Adrenal gland (tissue), 12 donors: ENCODE measurements around the gene CSTA. TPM values are rescaled to one million over a fixed set of nuclear protein-coding genes. Genes with fewer than 3 reads are reported as not detected.

ENCODE experiments used
- DNase-seq, 7 donors: peaks; one replicate each; pipeline ENCODE4 v3.0.0-alpha.2; 2019 to 2020
- H3K27ac ChIP-seq, 5 donors: fragments of 200-600 bp; sonication (generic) in 4 of 5; 1 replicate in 3 of 5; 2 replicates in 2 of 5; pipeline versions ENCODE4 v1.5.1 to v1.8.0; 2016 to 2020; ENCODE audit warnings: mild to moderate bottlenecking in 1 of 5
- H3K27me3 ChIP-seq: fragments of 200-600 bp; 2 replicates; pipeline ENCODE4 v1.8.0; 2021
- H3K36me3 ChIP-seq, 2 donors: fragments of 200-600 bp; replicated peaks in 1 of 2; 1 replicate in 1 of 2; 2 replicates in 1 of 2; pipeline versions ENCODE4 v1.5.1 to v1.8.0; 2018 to 2022
- H3K4me1 ChIP-seq, 2 donors: fragments of 200-600 bp; replicated peaks in 1 of 2; 1 replicate in 1 of 2; 2 replicates in 1 of 2; pipeline versions ENCODE4 v1.5.1 to v1.8.0; 2018 to 2021
- H3K4me3 ChIP-seq, 4 donors: fragments of 200-600 bp; sonication (generic) in 3 of 4; one replicate each; pipeline ENCODE4 v1.5.1; 2016 to 2018
- H3K9me3 ChIP-seq, 3 donors: fragments of 200-600 bp; sonication (generic) in 1 of 3; replicated peaks in 1 of 3; 1 replicate in 2 of 3; 2 replicates in 1 of 3; pipeline versions ENCODE4 v1.5.1 to v1.8.0; 2016 to 2021
- POLR2A ChIP-seq, 2 donors: fragments of 450-650 bp; IDR thresholded peaks; one replicate each; pipeline ENCODE4 v1.6.1; 2017; ENCODE audit warnings: antibody characterized with exemption in 2 of 2, mild to moderate bottlenecking in 2 of 2, moderate library complexity in 1 of 2
- WGBS, 4 donors: extraction: QIAGEN DNeasy Blood & Tissue Kit in 2 of 4; methylation state at CpG; one replicate each; pipeline versions ENCODE4 v1.1.5 to v1.1.7; 2013 to 2017; 5-methylcytosine and 5-hydroxymethylcytosine counted together
- intact Hi-C, 2 donors: fragments of 100-400 bp; cut with DNase I; formaldehyde crosslinking; loops; one replicate each; pipeline versions ENCODE4 v1.14.1 to v1.15.0; 2022 to 2023
- polyA plus RNA-seq, 3 donors: library from polyadenylated mRNA; stranded (reverse); fragments of 200-250 nt in 2 of 3; fragments of 350-450 nt in 1 of 3; fragmentation: Illumina TruSeq in 1 of 3; extraction: RNeasy Lipid Tissue Mini Kit (QIAGEN cat#74804) in 1 of 3; gene quantifications; one replicate each; pipeline ENCODE4 v1.2.3, GENCODE V29; 2013 to 2014
- total RNA-seq, 9 donors: library from RNA; depleted of rRNA in 4 of 9; stranded (reverse); fragments of >200 nt in 4 of 9; fragments of 120-200 nt in 1 of 9; fragmentation: NEBNext Ultra II Directional in 1 of 9; extraction: Animal tissue kit (Norgen Biotek cat#: 25700) in 1 of 9; gene quantifications; one replicate each; pipeline versions ENCODE4 v1.1.0 to v1.2.4, GENCODE V29; 2013 to 2023
- TF ChIP-seq, protein P1 (sequence below), 6 experiments: fragments of 450-650 bp in 4 of 6; fragments of 200-600 bp in 2 of 6; sonication (generic) in 1 of 6; IDR thresholded peaks; 1 replicate in 5 of 6; 2 replicates in 1 of 6; pipeline versions ENCODE4 v1.5.1 to v1.8.0; 2016 to 2021; ENCODE audit warnings: antibody characterized with exemption in 6 of 6, mild to moderate bottlenecking in 2 of 6, moderate library complexity in 1 of 6
- donor health status: healthy with polysubstance abuse.
- donor health status: Bipolar disorder and iron deficiency.
- donor health status: DM: yes; HTN: yes; CAD: no.
- donor health status: DM: no; HTN: no; CAD: no.
- donor health status: DM: no; HTN: no; CAD: no.
- donor health status: DM: yes; HTN: yes; CAD: no.

Gene CSTA
- total and polyA plus RNA-seq, 12 donors = 1.1 to 15.7 (median 4.4) TPM; not detected in 1

DNA sequence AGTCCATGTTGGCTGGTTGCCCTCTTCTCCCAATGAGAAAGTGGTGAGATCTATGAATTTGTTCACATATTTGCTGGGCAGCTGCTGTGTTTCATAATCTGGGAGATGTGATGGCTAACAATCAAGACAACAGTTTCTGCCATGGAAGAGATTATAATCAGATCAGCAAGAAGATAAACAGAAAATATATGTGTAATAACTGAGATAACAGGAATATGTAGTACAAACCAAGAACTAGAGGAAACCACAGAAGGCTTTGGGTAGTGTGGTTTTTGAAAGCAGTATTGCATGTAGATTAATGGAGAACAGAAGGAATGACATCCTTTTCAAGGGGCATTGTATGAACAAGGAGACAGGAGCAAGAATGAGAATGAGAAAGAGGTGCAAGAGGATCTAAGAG, 12.2 kb upstream of the CSTA start:
- Histone ChIP-seq H3K9me3 (no peaks in the 10 kb centered on the region), H3K4me3 (no peak overlapping the region), H3K27me3 (no peaks in the 10 kb centered on the region), H3K36me3 (no peaks in the 10 kb centered on the region), H3K4me1 (no peaks in the 10 kb centered on the region), H3K27ac (no peak overlapping the region)
- DNase-seq = peak in 1 of 7 donors; percentile 24
- TF ChIP-seq POLR2A (IDR thresholded peaks at IDR 0.05) = no peak
- TF ChIP-seq, protein P1, sequence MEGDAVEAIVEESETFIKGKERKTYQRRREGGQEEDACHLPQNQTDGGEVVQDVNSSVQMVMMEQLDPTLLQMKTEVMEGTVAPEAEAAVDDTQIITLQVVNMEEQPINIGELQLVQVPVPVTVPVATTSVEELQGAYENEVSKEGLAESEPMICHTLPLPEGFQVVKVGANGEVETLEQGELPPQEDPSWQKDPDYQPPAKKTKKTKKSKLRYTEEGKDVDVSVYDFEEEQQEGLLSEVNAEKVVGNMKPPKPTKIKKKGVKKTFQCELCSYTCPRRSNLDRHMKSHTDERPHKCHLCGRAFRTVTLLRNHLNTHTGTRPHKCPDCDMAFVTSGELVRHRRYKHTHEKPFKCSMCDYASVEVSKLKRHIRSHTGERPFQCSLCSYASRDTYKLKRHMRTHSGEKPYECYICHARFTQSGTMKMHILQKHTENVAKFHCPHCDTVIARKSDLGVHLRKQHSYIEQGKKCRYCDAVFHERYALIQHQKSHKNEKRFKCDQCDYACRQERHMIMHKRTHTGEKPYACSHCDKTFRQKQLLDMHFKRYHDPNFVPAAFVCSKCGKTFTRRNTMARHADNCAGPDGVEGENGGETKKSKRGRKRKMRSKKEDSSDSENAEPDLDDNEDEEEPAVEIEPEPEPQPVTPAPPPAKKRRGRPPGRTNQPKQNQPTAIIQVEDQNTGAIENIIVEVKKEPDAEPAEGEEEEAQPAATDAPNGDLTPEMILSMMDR (IDR thresholded peaks at IDR 0.05) = no peak
- intact Hi-C loops = no loop called here

DNA sequence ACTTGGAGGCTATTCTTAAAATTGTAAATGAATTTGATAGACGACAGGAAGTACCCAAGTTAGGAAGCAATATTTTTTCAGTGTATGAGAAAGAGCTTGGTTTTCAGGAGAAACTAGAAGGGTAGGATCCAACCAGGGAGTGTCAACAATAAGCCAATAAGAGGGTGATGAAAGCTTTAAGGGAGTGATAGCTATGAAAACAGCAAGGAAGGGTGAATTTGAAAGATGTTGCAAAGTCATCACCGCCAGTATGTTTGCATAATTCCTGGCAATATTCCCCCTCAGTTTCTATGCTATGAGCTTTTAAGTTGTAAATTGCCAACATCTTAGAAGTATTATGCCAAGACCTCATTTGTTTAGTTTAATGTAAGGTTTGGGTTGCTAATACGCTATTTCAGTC, 11.8 kb upstream of the CSTA start:
- intact Hi-C loops = no loop called here
- TF ChIP-seq, protein P1 (IDR thresholded peaks at IDR 0.05) = no peak
- H3K4me3 ChIP-seq = no peak overlapping the region
- no peaks in the 10 kb centered on the region for H3K27me3 ChIP-seq
- no peak for DNase-seq
- H3K27ac ChIP-seq = no peak overlapping the region
- H3K4me1 ChIP-seq = no peaks in the 10 kb centered on the region
- H3K9me3 ChIP-seq = no peaks in the 10 kb centered on the region
- 72 to 79% (median 75%) methylated on average over 3 of the region's 3 CpGs for WGBS, 4 donors
- H3K36me3 ChIP-seq = no peaks in the 10 kb centered on the region

DNA sequence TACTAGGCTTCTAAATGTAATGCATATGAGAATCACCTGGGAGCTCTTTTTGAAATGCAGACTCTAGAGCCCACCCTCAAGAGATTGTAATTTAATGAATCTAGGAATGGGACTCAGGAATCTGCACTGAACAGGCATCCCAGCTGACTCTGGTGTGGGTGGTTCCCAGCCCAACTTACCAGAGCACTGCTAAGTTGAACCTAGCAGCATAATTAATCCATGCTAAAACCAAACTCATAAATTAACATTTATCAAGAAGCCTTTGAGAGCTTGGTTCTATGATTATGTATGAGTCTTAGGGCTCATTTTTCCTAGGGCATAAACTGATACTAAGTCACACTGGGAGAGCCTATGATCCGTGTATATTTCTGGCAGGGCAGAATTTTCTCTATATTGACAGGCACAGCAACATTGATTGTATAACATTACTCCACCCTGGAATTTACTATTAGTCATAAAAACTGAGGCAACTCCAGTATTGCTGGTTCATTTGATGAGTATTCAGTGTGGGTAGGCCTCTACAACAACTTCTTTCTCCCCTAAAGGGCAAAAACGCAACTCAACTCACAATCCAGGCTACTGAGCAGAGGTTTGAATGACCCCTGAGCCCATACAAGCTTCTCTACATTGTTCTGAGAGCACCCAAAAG, 10.7 kb upstream of the CSTA start:
- intact Hi-C loops = no loop called here
- H3K36me3 ChIP-seq = no peaks in the 10 kb centered on the region
- no peaks in the 10 kb centered on the region for H3K27me3 ChIP-seq
- H3K4me3 ChIP-seq = no peak overlapping the region
- no peak for DNase-seq
- H3K9me3 ChIP-seq = no peaks in the 10 kb centered on the region
- H3K27ac ChIP-seq = no peak overlapping the region
- no peaks in the 10 kb centered on the region for H3K4me1 ChIP-seq
- TF ChIP-seq, protein P1 (IDR thresholded peaks at IDR 0.05) = no peak
- no peak for TF ChIP-seq POLR2A (IDR thresholded peaks at IDR 0.05)
- 68 to 92% (median 76%) methylated on average over 2 of the region's 2 CpGs for WGBS, 4 donors

DNA sequence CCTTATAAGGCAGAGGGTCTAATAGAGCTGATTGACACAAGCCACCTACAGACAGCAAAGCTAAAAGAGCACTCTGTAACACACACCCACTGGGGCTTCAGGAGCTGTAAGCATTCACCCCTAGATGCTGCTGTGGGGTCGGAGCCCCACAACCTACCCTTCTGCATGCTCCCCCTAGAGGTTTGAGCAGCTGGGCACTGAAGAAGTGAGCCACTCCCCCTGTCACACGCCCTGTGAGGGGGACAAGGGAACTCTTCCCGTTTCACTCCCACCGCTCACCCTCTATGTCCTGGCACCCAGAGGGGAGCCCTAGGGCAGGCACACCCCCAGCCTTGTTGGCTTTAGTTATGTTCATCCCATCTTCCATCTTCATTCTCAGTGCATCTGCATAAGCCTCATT, 9.4 kb upstream of the CSTA start:
- 29 to 56% (median 52%) methylated on average over 4 of the region's 4 CpGs for WGBS, 4 donors

More for the DNA sequence above, 9.4 kb upstream of the CSTA start:
- H3K36me3 ChIP-seq = no peaks in the 10 kb centered on the region
- H3K27me3 ChIP-seq = no peaks in the 10 kb centered on the region
- DNase-seq = no peak
- TF ChIP-seq, protein P1 (IDR thresholded peaks at IDR 0.05) = no peak
- no peak for TF ChIP-seq POLR2A (IDR thresholded peaks at IDR 0.05)
- H3K9me3 ChIP-seq = peaks cover 0 to 5% (median 0%) of the 10 kb centered on the region in 3 donors
- no peak overlapping the region for H3K4me3 ChIP-seq
- intact Hi-C loops = no loop called here
- no peak overlapping the region for H3K27ac ChIP-seq
- H3K4me1 ChIP-seq = no peaks in the 10 kb centered on the region
